ENCODE data around the gene WASHC1.
A peak's percentile ranks its signal among the peaks of the same experiment; 100 is the strongest.
"Not testable (repeated sequence)": the region's sequence is repeated elsewhere in the genome, so short reads cannot be mapped to it uniquely, and the experiment has no call there.

The WASHC1 gene

GRCh38 chr9:29356-29755 is at the start of gene WASHC1:
Gene WASHC1 (minus strand): TSS chr9:29456. CDS start chr9:24999, 4,457 bp downstream.
- peak within 1 kb of the TSS; percentile 46 for H3K4me3 ChIP-seq (replicated peaks; ENCODE audit: low read depth, low read length)
- not testable (repeated sequence) for DNase-seq (ENCODE audit: low read depth)

GRCh38 chr9:78333-78732 is 49.1 kb upstream of the WASHC1 start:
- DNase-seq (ENCODE audit: low read depth); H3K4me3 ChIP-seq (replicated peaks; ENCODE audit: low read depth, low read length): not testable (repeated sequence)

GRCh38 chr9:76389-76788 is 47.1 kb upstream of the WASHC1 start:
- DNase-seq (ENCODE audit: low read depth); H3K4me3 ChIP-seq (replicated peaks; ENCODE audit: low read depth, low read length): not testable (repeated sequence)

GRCh38 chr9:73900-74525 is 44.8 kb upstream of the WASHC1 start:
- H3K4me3 ChIP-seq (replicated peaks; ENCODE audit: low read depth, low read length); DNase-seq (ENCODE audit: low read depth): not testable (repeated sequence)

- DNase-seq (ENCODE audit: low read depth): peak; percentile 9
- H3K4me3 ChIP-seq (replicated peaks; ENCODE audit: low read depth, low read length): peak overlapping the region; percentile 14
Measured at GRCh38 chr9:73076-73899, 44.0 kb upstream of the WASHC1 start.

- H3K4me3 ChIP-seq (replicated peaks; ENCODE audit: low read depth, low read length); DNase-seq (ENCODE audit: low read depth): not testable (repeated sequence)
Measured at GRCh38 chr9:63031-63629, 33.9 kb upstream of the WASHC1 start.

GRCh38 chr9:52678-53077 is 23.4 kb upstream of the WASHC1 start:
- H3K4me3 ChIP-seq (replicated peaks; ENCODE audit: low read depth, low read length); DNase-seq (ENCODE audit: low read depth): not testable (repeated sequence)

- not testable (repeated sequence) for DNase-seq (ENCODE audit: low read depth); H3K4me3 ChIP-seq (replicated peaks; ENCODE audit: low read depth, low read length)
Measured at GRCh38 chr9:48190-48842, 19.1 kb upstream of the WASHC1 start.

GRCh38 chr9:46639-47271 is 17.5 kb upstream of the WASHC1 start:
- not testable (repeated sequence) for H3K4me3 ChIP-seq (replicated peaks; ENCODE audit: low read depth, low read length); DNase-seq (ENCODE audit: low read depth)

- peak; percentile 2 for DNase-seq (ENCODE audit: low read depth)
- H3K4me3 ChIP-seq (replicated peaks; ENCODE audit: low read depth, low read length): not testable (repeated sequence)
Measured at GRCh38 chr9:46164-46563, 16.9 kb upstream of the WASHC1 start.

GRCh38 chr9:45180-45878 is 16.1 kb upstream of the WASHC1 start:
- not testable (repeated sequence) for H3K4me3 ChIP-seq (replicated peaks; ENCODE audit: low read depth, low read length); DNase-seq (ENCODE audit: low read depth)

GRCh38 chr9:44416-44815 is 15.2 kb upstream of the WASHC1 start:
- DNase-seq (ENCODE audit: low read depth); H3K4me3 ChIP-seq (replicated peaks; ENCODE audit: low read depth, low read length): not testable (repeated sequence)

GRCh38 chr9:43636-44035 is 14.4 kb upstream of the WASHC1 start:
- not testable (repeated sequence) for DNase-seq (ENCODE audit: low read depth)

GRCh38 chr9:43116-43515 is 13.9 kb upstream of the WASHC1 start:
- DNase-seq (ENCODE audit: low read depth); H3K4me3 ChIP-seq (replicated peaks; ENCODE audit: low read depth, low read length): not testable (repeated sequence)

More at GRCh38 chr9:43636-44035, 14.4 kb upstream of the WASHC1 start:
- not testable (repeated sequence) for H3K4me3 ChIP-seq (replicated peaks; ENCODE audit: low read depth, low read length)

- not testable (repeated sequence) for H3K4me3 ChIP-seq (replicated peaks; ENCODE audit: low read depth, low read length); DNase-seq (ENCODE audit: low read depth)
Measured at GRCh38 chr9:41819-42218, 12.6 kb upstream of the WASHC1 start.

GRCh38 chr9:41261-41676 is 12.0 kb upstream of the WASHC1 start:
- not testable (repeated sequence) for H3K4me3 ChIP-seq (replicated peaks; ENCODE audit: low read depth, low read length); DNase-seq (ENCODE audit: low read depth)

- H3K4me3 ChIP-seq (replicated peaks; ENCODE audit: low read depth, low read length); DNase-seq (ENCODE audit: low read depth): not testable (repeated sequence)
Measured at GRCh38 chr9:32308-32707, 3.1 kb upstream of the WASHC1 start.

- DNase-seq (ENCODE audit: low read depth): not testable (repeated sequence)
- peak overlapping the region; percentile 46 for H3K4me3 ChIP-seq (replicated peaks; ENCODE audit: low read depth, low read length)
Measured at GRCh38 chr9:28775-29174, 481 bp downstream of the WASHC1 start.
